Measurements from ENCODE around the gene CACNA1S.

Gene CACNA1S

DNA sequence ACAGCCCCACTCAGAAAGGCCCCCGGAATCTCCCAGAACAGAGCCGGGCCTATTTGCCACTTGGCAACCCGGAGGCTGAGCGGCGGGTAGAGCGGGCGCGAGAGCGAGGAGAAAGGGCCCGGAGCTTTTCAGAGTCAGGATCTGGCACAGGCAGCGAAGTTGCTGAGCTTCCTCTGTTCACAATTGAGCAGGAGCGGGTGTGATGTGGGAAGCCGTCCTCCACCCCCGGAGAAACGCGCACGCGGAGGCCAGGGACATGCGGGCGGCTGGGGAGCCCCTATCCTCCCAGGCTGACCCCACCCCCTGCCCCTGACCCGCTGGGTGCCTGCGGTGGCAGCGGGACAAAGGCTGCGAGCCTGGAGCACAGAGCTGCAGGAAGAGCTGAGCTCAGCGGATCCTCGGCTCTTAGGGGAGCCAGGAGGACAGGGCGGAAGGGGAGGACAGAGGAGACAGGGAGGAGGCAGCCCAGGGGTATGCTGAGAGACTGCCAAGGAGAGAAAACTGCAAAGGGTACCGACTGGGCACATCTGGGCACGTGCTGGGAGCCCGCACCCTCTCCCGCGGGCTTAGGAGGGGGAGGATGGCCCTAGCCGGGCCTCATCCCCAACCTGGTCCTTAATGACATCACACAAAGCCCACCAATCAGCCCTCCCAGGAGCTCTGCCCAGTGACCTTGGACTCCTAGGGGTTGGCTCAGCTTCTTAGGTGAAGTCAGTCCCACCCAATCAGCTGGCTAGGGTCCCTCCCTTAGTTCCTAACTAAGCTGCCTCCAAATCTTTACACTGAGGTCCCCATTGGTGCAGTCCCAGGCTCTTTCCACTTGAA lies 98.0 kb downstream of the CACNA1S start:
- DNase-seq (ENCODE audit: low read depth in 2 of 2), result no peak

DNA sequence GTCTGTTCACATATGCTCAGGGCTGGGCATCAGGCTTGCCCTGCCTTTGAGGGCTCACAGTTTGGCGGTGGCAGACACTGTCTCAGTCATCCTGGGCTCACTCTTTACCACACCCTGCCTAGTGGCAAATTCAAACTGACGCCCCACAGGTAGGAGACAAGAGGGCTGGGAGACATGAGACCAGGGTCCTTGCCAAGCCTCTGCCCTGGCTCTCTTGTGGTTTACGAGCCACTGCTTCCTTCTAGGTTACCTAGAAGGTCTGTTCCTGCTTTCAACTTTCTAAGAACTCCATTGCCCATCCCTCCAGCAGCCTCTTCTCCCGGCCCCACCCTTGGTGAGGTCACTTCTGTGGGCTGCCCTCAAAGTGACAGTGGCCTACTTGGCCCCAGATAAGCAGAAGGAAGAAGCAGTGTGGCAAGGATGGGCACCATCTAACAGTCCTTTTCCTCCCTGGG lies 99.2 kb downstream of the CACNA1S start:
- no peak for DNase-seq (ENCODE audit: low read depth in 2 of 2)

DNA sequence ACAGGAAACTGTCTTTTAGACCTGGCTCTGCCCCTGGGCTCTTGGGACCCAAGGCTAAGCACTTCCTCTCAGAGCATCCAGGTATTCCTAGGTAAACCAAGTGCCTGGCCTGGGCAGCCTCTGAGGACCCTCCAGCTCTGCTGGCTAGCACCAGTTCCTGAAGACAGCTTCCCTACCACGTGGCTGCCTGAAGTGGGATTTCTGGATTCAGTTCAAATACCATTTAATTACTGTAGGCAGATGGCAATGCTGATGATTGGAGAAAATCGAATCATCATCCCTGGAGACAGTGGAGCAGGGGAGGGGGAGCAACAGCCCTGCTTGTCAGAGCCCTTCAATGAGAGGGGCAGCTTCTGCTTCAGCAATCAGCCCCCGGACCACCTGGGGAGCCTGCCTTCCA lies 100.6 kb downstream of the CACNA1S start:
- DNase-seq (ENCODE audit: low read depth in 2 of 2), result no peak

DNA sequence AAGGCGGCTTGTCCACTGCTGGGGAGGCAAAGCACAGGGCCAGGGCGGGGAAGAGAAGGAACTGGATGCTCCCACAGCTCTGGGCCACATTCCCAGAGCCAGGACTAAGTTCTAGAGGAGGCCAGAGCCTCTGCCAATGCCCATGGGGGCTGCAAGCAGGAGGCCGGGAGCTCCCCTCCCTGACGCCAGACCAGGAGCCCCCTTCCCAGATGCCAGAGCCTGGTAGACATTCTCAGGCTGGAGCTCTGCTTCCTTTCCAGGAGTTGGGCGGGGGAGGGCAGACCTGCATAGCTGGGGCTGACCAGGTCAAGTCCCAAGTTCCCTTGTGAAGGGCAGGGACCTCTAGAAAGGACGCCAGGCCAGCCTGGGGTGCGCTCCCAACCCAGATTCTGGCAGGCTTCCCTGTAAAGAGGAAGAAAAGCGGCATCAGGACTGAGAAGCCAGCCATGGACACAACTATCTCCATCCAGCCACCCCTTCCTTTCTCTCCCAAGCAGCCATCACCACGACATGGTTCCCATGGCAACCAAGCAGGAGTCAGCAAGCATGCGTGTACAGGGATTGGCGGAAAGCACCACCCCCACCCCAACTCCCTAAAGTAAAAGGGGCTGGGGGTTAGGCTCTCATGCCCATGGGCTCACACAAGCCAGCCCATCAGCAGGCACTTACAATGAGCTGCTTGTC lies 102.1 kb downstream of the CACNA1S start:
- no peak for DNase-seq (ENCODE audit: low read depth in 2 of 2)

DNA sequence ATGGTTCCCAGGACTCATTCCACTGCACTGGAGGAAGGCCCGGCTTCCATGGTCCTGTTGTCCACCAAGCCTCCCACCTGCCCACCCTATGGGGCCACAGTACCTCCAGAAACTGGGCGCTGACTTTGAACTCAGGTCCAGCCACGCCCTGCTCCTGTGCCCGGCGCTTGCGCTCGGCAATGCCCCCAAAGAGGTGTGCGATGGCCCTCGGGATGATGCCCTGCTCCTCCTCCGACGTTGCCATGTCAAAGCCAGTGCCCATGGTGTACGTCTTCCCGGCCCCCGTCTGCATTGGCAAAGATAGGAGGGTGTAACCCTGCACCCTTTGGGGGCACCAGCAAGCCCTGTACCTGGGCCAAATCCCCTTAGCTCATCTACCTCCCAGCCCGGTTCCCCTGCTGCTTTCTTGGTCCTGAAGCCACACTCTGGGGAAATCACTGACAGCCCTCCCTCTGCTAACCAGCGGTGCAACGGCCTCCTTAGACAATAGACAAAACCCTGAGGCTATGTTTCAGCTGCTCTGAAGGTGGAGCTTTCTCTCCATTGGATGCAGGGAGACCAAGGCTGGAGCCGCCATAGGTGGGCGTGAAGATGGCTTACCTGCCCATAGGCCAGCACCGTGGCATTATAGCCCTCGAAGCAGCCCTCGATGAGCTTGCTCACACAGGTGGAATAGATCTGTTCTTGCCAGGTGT lies 103.4 kb downstream of the CACNA1S start:
- no peak for DNase-seq (ENCODE audit: low read depth in 2 of 2)

DNA sequence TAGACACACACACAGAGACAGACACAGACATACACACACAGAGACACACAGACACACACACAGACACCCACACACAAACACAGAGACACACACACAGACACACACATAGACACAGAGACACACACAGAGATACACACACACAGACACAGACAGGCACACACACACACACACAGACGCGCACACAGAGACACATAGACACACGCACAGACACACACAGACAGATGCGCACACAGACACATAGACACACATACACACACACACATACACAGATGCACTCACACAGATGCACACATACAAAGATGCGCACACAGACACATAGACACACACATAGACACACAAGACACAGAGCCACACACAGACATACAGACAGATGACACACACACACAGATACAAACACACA lies 104.7 kb downstream of the CACNA1S start:
- DNase-seq (ENCODE audit: low read depth in 2 of 2), result no peak

DNA sequence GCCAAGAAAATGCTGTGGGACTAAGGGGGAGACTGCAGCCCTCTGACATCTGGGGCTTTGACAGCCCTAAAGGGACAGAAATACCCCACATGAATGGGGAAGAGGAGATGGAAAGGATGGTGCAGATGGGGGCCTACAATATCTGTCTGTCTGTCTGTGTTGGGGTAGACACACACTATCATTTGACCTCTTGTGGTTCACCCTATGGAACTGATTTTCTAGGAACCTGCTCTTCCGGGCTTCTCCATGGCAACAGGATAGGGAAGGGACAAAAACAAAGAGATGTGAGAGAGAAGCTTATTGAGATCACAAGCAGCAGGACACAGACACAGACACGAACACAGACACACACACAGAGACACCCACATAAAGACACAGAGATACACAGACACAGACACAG lies 105.8 kb downstream of the CACNA1S start:
- no peak for DNase-seq (ENCODE audit: low read depth in 2 of 2)

DNA sequence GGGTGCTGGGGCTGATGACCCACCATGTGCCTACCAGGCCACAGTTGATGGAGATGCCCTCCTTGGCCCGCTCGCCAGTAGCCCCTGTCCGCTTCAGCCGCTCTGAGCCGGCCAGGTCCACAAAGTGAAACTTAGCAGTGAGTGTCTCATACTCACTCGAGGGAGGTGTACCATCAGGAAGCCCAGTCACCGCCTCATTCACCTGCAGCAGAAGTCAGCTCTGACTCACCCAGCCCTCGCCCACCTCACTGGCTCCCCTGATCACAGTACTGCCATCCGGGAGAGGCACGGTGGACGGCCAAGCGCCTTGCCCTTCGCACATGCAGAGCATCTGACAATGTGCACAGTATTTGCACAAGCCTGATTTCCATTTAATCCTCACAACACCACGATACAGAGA lies 107.5 kb downstream of the CACNA1S start:
- no peak for DNase-seq (ENCODE audit: low read depth in 2 of 2)

DNA sequence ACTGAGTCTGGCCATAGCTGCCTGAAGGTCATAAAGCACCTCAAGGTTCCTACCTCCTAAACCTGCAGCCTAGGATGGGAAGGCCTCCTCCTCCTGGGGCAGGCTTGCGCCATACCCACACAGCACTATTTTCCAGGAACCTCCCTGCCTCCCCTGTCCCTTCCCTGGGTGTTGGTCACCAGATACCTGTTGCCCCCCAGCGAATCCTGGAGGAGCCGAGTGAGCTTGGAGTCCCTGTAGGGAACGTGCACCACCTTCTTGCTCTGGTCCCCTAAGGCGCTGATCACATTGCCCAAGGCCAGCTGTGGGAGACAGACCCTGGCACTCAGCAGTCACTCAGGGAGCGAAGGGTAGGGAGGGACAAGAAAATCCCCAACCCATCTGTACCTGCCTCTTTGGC lies 108.1 kb downstream of the CACNA1S start:
- no peak for DNase-seq (ENCODE audit: low read depth in 2 of 2)

DNA sequence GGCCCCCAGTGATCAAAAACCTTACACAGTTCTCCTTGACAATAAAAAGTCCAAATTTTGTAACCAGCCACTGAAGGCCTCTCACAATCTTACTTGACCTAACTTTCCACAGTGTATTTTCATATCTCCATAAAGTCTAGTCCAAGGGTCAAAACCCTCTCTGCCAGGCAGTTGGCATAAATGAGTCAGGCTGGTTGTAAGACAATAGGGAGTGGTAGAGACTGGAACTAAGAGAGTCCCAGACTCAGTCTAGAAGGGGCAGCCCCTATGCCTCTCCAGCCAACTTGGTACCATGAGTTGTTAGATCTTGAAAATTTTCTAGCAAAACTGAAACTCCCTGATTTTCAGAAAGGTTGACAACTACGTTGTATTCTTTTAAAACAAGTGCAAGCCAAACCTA lies 109.7 kb downstream of the CACNA1S start:
- no peak for DNase-seq (ENCODE audit: low read depth in 2 of 2)

DNA sequence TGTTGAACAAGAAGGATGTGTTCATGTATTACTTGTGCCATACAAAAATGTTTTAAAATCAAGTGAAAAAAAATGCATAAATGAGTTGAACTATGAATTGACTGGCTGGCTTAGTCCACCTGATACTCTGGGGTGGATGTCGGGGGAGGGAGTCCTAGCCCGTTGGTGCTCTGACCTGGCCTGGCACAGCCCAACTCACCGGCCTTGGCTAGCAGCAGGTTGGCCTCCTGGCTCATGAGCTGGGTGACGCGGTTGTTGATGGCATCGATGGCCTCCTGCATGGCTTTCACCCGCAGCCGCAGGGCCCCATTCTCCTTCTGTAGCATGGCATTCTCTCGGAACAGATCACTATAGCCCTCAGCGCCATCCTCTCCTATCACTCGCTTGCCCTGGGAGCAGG lies 110.3 kb downstream of the CACNA1S start:
- no peak for DNase-seq (ENCODE audit: low read depth in 2 of 2)

DNA sequence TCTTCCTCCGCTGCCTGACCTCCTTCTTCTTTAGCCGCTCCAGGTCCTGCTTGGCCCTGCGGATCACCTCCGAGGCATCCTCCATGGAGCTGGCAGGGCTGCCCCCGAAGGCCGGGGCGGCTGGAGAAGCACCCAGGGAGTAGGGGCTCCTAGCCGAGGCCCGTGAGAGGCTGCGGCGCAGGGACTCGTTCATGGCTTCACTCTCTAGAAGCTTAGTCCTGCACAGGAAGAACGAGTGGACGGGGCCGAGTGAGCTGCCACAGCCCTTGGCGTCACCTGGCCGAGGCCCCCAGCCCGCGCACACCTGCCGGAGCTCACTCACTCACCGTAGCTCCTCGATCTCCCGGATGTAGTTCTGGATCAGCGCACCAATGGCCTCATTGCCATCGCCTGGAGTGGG lies 111.8 kb downstream of the CACNA1S start:
- DNase-seq (ENCODE audit: low read depth in 2 of 2), result no peak

DNA sequence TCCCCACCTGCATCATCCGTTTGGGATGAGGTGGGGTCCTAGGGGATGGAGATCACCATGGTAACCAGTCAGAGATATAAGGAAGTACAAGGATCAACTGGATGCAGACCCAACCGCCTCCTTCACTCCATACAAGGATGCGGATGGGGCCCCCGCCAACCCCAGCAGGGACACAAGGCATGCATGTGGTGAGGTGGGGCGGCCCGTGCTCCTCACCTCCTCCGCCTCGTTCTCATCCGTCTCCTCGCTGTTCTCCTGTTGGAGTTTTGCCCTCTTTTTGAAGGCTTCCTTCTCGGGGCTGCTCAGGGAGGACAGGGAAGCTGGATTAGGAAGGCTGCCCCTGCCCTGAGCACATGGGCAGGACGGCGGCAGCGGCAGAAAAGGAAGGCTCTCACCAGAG lies 112.6 kb downstream of the CACNA1S start:
- no peak for DNase-seq (ENCODE audit: low read depth in 2 of 2)

DNA sequence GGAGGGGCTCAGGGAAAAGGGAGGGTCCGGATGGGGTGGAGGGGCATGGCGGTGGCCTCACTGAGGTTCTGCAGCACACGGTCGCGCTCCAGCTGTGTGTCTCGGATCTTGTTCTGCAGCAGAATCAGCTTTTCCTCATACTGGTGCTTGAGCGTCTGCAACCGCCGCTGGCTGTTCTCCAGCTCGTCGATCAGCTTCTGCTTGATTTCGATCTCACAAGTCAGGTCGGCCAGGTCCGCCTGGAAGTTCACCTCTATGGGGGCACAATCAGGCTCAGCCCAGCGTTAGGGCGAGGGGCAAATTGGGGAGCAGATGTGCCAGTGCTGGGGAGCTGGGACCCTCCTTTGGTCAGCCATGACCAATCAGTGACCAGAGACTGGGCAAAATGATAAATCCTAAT lies 113.9 kb downstream of the CACNA1S start:
- no peak for DNase-seq (ENCODE audit: low read depth in 2 of 2)

DNA sequence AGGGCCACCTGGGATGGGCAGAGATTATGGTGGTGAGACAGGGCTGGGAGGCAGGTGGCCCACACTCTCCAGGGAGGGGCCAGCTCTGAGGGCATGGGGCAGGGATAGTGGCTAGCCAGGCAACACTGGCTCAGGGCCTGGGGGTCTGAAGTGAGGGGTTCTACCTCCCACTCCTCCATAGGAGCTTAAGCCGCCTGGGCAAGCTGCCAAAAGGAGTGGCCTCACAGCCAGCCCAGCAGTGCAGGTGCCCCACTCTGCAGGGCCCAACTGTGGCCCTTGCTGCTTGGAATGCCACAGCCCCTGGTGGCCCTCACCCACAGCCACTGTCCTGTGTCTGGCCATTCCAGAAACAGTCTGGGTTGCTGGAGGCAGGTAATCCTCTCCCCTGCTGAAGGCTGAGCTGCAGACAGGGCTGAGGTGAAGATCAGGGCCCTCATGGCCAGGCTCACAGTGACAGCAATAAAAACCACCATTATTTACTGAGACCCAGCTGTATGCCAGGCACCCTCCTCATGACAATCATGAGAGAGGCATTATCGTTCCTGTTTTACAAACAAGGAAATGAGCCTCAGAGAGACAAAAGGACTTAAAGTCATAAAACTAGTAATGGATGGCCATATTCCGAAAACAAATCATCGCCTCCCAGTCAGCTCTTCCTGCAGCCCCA lies 119.7 kb downstream of the CACNA1S start:
- DNase-seq (ENCODE audit: low read depth in 2 of 2), result no peak

DNA sequence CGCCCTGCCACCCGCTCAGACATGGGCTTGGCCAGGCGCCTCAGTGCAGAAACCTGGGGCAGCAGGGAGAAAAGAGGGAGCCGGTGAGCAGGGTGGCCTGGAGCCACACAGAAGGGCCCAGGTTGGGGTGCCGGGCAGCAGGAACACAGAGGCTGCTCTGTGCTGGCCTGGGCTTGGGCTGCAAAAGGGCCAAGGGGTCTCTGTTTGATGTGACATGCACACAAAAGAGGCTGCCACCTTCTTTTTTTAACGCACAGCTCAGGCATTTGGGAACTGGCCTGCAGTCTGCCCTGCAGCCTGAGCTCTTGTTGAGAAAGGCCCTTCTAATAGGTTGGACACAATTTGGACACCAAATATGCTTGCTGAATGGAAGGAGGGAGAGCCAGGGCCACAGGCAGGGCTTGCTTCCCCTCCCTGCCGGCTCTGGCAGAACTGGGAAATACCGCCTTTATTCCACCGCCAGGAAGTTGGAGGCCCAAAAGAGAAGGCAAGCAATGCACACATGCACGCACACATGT lies 121.1 kb downstream of the CACNA1S start:
- DNase-seq (ENCODE audit: low read depth in 2 of 2), result no peak

DNA sequence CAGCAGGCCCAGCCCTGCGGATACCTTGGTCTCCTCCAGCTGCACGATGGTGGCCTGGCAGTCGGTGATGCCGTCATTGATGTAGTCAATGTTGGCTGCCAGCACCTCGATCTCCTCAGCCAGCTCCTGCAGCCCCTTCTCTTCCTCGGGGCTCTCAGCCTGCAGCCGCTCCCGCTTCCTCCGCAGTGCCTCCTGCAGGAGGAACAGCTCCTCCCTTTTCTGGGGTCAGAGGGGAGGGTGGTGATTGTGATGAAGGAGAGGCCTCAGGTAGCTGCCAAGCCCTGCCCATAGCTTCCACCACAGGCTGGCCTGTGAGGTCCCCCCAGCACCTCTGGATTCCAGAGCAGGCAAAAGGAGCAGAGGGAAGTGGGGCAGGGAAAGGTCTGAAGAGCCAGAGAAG lies 122.1 kb downstream of the CACNA1S start:
- DNase-seq (ENCODE audit: low read depth in 2 of 2), result no peak
